Stimulated activated CD8-positive, alpha-beta memory T cell treated with anti-CD3 and anti-CD28 coated beads, Interleukin-7, amount 100 ng/mL, for 48 hours (primary cell): ENCODE measurements around the gene S1PR4.
"Not testable (repeated sequence)": the region's sequence is repeated elsewhere in the genome, so short reads cannot be mapped to it uniquely, and the experiment has no call there.

Experiments used
- DNase-seq, 2 donors: peaks; one replicate each; pipeline ENCODE4 v3.0.0-alpha.2; 2020; ENCODE audit warnings: low read depth in 1 of 2; ENCODE audit errors: extremely low read depth in 1 of 2

S1PR4 gene

DNA sequence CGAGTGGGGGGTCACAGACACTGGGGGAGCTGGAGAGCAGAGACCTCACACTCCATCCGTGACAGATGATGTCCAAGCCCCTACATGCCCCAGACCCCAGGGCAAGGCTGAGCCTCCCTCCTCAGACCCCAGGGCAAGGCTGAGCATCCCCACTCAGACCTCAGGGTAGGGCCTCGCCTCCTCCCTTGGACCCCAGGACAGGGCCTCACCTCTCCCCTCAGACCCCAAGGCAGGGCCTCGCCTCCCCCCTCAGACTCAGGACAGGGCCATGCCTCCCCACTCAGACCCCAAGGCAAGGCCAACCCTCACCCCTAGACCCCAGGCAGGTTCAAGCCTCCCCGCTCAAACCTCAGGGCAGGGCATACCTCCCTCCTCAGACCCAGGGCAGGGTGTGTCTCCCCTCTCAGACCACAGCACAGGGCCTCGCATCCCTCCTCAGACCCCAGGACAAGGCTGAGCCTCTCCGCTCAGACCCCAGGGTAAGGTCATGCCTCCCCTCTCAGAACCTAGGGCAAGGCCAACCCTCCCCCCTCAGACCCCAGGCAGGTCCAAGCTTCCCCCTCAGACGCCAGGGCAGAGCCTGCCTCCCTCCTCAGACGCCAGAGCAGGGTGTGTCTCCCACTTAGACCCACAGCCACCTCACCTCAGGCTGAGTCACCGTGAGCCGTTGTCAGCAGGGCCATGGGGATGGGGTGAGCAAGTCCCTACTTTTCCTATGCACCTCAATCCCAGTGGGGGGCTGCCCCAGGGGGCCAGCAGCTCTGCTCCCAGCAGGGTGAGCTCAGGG is 1.7 kb upstream of the S1PR4 start:
- DNase-seq, result peak in 1 of 2 donors; percentile 67

DNA sequence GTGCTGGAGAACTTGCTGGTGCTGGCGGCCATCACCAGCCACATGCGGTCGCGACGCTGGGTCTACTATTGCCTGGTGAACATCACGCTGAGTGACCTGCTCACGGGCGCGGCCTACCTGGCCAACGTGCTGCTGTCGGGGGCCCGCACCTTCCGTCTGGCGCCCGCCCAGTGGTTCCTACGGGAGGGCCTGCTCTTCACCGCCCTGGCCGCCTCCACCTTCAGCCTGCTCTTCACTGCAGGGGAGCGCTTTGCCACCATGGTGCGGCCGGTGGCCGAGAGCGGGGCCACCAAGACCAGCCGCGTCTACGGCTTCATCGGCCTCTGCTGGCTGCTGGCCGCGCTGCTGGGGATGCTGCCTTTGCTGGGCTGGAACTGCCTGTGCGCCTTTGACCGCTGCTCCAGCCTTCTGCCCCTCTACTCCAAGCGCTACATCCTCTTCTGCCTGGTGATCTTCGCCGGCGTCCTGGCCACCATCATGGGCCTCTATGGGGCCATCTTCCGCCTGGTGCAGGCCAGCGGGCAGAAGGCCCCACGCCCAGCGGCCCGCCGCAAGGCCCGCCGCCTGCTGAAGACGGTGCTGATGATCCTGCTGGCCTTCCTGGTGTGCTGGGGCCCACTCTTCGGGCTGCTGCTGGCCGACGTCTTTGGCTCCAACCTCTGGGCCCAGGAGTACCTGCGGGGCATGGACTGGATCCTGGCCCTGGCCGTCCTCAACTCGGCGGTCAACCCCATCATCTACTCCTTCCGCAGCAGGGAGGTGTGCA is 587 bp downstream of the S1PR4 start:
- no peak for DNase-seq

DNA sequence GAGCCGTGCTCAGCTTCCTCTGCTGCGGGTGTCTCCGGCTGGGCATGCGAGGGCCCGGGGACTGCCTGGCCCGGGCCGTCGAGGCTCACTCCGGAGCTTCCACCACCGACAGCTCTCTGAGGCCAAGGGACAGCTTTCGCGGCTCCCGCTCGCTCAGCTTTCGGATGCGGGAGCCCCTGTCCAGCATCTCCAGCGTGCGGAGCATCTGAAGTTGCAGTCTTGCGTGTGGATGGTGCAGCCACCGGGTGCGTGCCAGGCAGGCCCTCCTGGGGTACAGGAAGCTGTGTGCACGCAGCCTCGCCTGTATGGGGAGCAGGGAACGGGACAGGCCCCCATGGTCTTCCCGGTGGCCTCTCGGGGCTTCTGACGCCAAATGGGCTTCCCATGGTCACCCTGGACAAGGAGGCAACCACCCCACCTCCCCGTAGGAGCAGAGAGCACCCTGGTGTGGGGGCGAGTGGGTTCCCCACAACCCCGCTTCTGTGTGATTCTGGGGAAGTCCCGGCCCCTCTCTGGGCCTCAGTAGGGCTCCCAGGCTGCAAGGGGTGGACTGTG is 1.2 kb downstream of the S1PR4 start:
- no peak for DNase-seq

DNA sequence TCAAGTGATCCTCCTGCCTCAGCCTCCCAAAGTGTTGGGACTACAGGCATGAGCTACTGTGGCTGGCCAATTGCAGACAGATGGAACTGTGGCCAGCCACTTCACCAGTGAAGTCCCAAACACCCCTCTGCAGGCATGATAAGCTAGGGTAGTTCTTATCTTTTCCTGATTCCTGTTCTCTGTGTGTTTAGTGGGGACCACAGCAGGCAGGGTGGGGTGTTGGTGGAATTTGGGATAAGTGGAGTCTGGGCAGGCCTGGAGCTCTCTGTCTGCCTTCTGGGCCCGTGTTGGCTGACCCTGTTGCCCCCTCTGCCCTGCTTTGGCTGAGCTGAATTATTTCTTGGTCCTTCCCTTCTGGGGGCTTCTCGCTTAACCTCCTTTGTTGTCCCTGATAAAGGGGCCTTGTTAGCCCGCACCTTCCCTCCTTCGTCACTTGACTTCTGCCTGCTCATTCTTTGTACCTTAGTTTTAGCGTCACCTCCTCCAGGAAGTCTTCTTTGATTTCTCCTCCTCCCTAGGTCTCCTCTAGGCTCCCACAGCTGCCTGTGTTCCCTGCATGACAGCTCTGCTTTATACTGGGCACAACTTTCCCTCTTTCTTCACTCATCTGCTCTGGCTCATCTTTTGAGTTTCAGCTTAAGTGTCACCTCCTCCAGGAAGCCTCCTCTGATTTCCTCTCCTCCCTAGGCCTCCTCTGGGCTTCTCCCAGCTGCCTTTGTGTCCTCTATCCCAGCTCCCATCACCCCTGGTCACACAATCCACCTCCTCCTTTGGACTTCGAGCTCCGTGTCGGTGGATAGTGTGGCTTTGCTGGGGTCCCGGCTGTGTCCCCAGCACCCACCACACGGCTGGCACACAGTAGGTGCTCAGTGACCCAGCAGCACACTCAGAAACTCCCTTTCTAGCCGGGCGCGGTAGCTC is 5.4 kb downstream of the S1PR4 start:
- DNase-seq, result no peak

DNA sequence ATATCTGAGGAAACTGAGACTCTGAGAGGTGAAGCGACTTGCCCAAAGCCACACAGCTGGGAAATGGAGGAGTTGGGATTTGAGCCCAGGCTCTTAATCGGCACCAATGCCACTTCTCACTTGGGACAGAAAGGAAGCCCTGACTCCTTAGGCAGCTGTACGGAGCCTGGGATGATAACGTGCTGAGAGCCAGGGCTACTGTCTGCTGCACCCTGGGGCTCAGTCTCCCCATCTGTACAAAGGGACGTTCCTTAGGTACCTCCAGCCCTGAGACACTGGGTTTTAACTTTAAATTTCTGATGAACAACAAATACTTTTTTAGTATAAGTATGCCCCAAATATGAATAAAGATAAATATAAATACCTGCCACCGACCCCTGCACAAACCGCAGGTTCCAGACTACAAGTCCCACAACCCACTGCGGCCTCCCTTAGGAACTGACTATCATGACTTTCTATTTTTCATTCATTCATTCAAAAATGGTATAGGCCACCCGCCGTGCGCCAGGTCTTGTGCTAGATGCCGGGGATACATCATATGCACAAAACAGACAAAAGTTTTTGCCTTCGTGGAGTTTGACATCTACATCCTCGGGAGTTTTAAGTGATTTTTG is 6.4 kb downstream of the S1PR4 start:
- DNase-seq, result no peak

DNA sequence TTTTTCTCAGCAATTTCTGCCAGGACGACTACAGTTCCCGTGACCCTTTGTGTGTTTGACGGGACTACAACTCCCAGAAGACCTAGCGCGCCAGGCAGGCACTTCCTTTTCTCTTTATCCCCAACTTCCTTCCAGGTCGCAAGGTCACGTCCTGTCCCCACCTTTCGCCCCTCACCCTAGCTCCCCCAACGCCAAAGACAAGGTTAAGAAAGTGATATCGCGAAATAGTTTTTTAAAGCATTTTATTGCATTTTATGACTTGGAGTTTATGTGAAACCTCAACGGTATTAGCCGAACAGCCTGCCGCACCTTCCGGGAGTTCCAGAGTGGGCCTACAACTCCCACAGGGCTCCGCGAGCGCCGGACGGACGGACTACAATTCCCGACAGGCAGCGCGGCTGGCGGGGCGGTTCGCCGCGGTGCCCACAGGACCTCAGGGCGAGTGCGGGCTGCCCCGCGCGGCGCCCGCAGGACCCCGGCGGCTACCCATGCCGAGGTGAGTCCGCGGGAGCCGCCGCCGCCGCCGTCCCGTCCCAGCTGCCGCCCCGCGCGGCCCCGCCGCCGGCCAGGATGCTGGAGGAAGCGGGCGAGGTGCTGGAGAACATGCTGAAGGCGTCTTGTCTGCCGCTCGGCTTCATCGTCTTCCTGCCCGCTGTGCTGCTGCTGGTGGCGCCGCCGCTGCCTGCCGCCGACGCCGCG is 7.0 kb downstream of the S1PR4 start, which contains the start of gene NCLN:
Gene NCLN, plus strand, starts transcription at position 470 of the 699 bp plus-strand sequence. Its CDS starts 101 bp downstream, at position 571.
- peak; percentile 88 to 92 for DNase-seq

DNA sequence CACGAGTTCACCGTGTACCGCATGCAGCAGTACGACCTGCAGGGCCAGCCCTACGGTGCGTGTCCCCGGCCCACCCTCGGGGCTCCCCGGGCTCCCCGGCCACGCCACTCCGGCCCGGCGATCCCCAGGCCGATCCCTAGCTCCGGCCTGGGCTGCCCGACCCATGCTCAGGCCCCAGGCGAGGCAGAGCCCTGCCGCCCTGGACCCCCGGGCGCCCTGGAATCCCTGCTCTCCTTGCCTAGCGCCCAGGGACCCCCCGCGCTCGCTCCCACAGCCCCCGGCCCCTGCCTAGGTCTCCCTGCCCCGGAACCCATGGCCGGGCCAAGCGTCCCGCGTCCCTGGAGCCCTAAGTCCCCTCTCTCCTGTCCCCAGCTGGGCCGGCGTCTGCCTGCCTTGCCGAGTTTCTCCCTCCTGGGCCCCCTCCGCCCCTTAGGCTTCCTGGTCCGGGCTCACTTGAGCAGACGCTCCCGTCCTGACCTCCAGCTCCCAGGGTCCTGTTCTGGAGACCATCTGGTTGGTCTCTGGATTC is 7.7 kb downstream of the S1PR4 start:
- no peak for DNase-seq

DNA sequence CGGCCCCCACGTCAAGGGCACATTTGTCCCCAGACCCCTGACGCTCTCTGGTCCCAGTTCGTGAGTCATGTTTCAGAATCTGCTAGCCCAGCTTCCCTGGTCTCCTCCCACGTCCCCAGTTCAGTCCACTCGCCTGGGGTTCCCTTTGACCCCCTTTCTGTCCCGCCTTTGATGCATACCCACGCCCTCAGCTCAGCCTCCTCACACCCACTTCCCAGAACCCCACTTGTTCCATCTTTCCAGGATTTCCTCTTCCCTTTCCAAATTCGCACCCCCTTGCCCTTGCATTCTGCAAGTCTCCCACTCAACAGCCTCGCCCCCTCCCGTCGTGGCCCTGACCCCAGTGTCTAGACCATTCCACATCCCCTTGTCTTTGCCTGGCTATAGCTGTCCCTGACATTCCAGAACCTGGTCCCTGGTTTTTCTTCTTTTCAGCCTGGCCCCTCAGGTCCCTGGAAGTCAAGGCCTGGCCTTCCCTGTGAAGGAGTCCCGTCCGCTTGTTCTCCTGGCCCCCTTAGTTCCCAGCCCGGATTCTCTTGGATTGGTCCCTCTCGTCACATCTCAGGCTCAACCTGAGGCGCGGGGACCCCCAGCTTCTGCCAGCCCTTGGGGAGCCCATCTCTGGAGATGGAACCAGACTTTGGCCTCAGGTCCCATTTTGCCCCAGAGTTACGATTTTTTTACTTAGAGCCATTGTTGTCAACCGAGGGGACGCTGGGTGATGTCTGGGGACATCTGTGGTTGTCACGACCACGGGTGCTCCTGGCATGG is 8.5 kb downstream of the S1PR4 start:
- DNase-seq, result no peak

DNA sequence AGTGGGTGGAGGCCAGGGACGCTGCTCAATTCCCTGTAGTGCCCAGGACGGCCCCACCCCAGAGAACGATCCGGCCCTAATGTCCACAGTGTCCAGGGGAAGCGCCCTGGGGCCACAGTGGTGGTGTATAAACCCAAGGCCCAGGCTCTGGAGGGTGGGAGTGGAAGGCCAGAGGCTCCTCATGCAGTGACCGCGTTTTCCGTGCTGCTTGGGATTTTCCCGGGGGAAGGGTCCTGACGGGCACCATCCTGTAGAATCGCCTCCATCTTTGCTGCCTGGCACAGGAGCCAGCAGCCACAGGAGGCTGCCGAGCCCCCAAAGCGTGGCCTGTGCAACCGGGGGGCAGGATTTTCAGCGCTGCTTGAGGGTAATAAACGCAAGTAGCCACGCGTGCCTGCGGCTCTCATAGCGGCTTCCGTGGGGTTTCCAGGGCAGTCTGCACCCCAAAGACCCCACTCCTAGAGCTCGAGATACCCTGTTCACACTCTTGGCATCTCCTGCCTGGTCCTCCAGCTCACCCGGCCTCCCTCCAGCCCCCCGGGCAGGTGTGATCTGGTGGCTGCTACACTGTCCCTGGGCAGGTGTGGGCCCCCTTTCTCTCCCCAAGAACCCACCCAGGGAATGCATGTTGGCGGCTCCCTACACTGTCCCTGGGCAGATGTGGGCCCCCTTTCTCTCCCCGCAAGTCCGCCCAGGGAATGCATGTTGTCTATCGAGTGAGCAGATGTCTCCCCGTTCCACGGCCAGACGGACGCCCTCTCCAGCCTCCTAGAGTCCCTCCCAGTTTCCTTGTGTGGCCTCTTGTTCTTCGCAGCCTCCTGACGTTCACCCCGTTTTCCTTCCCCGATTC is 9.3 kb downstream of the S1PR4 start:
- no peak for DNase-seq

DNA sequence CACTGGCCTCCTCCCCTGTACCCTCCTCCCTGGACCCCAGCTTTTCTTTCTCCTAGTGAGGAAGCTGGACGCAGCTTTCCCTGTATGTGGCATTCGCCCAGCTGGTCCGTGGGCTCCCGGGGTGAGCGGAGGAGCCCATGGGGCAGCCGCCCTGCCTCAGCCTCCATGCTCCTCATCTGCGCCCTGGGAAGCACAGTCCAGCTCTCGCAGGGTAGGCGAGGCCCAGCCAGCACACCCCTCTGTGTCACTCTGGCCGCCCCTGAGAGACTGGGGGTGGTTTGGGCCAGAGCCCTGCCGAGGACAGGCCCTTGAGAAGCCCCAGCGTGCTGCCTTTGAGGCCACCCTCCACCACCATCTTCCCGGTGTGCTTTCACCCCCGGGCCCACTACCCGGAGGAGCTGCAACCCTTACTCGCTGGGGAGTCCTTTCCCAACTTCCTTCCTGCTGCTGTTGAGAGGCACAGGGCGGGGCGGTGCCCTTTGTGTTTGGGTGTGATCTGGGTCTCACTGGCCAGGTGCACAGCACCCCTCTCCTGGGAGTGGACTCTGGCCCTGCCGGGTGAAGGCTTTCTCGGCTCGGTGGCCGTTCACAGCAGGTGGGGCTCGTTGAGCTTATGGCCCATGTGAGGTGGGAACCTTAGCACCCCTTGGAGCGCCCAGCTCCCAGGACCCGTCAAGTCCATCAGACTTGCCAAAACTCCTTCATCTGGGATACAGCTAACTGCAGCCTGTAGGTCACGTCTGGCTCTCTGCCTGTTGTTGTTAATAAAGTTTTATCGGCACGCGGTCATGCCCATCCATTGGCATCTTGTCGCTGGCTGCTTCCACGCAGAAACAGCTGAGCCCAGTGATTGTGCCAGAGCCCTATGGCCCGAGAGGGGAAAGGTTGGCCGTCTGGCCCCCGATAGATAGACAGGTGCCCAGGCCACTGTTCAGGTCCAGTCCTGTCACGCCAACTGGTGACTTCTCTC is 10.3 kb downstream of the S1PR4 start:
- no peak for DNase-seq

DNA sequence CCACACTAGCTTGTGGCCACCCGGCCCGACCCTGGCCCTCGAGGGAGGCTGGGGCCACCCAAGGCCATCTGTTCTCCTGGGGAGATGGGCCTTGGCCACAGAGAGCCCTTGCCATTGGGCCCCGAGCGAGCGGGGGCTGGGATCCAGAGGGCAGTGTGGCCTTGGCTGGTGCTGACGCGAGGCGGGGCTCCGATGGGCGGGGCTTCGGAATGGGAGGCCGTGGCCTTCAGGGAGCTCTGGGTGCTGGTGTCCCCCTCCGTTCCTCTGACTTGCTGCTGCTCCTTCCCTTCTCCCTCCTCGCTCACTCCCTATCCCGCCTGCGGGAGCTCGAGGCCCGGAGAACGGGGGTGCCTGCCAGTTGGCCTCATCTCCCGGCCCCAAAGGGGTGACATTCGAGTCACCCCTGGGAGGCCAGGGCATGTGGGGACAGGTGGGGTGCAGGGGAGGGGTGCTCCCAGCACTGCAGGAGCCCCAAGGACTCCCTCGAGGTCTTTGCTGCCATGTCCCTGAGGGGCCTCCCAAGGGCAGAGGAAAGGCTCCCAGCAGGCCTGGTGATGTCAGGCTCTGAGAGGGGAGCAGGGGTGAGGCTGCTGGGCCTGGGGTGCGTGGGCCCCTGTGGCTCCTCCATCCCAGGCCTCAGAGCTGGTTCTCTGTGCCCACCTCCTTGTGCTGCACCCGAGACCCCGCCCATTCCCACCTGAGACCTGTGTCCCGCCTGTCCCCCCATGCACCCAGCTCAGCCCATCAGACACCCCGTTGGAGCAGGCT is 11.3 kb downstream of the S1PR4 start:
- DNase-seq, result no peak

DNA sequence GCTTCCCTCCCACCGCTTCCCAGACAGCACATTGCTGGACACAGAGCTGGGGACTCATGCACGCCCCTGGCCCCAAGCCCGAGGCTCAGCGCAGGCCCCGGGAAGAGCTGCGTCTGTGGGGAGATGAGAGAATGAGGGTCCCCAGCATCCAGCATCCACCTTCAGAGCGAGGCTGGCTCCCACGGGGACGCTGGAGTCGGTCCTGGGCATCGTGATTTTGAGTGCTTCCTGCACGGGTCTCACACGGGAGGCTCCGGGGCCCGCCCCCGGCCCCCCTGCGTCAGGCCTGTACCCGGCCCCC is 11.9 kb downstream of the S1PR4 start:
- no peak for DNase-seq

DNA sequence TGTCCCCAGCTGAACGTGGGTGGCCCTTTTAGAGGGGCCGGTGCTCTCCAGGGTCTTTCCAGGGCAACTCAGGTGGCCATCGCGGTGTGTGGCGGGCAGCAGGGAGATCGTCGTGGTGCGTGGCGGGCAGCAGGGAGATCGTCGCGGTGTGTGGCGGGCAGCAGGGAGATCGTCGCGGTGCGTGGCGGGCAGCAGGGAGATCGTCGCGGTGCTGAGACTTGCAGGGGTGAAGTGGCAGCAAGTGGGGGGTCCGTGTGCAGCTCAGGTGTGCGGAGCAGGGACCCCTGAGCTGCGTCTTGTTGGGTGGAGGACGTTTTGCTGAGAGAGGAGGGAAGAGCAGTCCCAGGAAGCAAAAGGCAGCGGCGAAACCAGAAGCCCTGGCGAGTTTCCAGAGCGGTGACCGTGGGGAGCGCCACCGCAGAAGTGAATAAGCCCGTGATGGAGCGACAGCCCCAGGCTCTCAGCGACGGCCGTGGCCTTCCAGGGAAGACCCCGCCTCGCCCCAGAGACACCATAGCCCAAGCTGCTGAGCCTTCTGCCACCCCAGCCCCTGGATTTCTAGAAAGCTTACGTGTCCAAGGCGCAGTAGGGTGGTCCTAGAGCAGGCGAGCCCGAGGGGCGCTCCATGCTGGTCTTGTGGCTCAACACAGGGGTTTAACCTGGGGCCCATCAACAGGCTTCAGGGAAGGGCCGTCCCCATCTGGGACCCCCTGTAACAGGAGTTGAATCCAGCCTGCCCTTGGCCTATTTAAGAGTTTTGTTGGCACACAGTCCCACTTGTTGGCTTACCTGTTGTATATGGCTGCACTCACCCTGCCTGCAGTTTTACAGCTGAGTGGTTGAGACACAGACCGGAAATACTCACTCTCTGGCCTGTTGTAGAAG is 12.6 kb downstream of the S1PR4 start:
- DNase-seq, result no peak

DNA sequence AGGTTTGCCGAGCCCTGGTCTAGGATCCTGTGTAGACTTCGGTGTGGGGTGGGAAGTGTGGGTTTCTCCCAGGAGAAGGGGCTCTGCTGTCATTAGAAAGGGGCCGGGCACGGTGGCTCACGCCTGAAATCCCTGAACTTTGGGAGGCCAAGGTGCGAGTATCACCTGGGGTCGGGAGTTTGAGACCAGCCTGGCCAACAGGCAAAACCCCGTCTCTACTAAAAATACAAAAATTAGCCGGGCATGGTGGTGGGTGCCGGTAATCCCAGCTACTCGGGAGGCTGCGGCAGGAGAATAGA is 13.2 kb downstream of the S1PR4 start:
- not testable (repeated sequence) for DNase-seq

DNA sequence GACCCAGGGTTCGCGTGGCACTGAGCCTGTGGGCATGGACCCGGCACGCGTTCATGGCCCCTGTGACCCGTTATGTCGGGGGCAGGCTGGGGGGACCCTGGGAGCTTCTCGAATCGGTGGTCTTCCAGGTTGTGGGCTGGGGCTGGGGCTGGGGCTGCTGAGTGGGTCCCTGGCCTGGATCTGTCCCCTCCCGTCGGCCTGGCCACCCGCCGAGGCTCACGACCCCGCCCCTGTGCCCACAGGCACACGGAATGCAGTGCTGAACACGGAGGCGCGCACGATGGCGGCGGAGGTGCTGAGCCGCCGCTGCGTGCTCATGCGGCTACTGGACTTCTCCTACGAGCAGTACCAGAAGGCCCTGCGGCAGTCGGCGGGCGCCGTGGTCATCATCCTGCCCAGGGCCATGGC is 13.7 kb downstream of the S1PR4 start:
- no peak for DNase-seq
